PC-3 (cell line): Measurements from ENCODE around the gene PRKCE.

Source experiments
- CTCF ChIP-seq: fragments of 300-600 bp; sonication (generic); conservative IDR thresholded peaks from 2 replicates; pipeline ENCODE4 v1.5.1; 2017; ENCODE audit warnings: antibody characterized with exemption, low read depth, mild to moderate bottlenecking, low read length
- EZH2 ChIP-seq: fragments of 300-600 bp; sonication (generic); IDR thresholded peaks from one replicate; pipeline ENCODE4 v1.6.1; 2017; ENCODE audit warnings: antibody characterized with exemption, mild to moderate bottlenecking, low read length; ENCODE audit not compliant: unreplicated experiment
- EZH2phosphoT487 ChIP-seq: fragments of 300-600 bp; sonication (generic); IDR thresholded peaks from 2 replicates; pipeline ENCODE4 v1.6.1; 2018; ENCODE audit warnings: mild to moderate bottlenecking, antibody characterized with exemption, low read length, borderline replicate concordance

- TF ChIP-seq EZH2 (no peak), CTCF (no peak), EZH2phosphoT487 (no peak)
Observed at GRCh38 chr2:46058140-46058539, 406.7 kb downstream of the PRKCE start.
